GM12874 (cell line): ENCODE results near the gene BTBD3.

ENCODE experiments used
- TF ChIP-seq, protein P1 (sequence below): IDR thresholded peaks from 2 replicates; pipeline ENCODE4 v1.5.1; 2011; ENCODE audit warnings: low read depth, mild to moderate bottlenecking, control low read depth, low read length, moderate library complexity; ENCODE audit not compliant: insufficient read depth

Gene BTBD3

DNA sequence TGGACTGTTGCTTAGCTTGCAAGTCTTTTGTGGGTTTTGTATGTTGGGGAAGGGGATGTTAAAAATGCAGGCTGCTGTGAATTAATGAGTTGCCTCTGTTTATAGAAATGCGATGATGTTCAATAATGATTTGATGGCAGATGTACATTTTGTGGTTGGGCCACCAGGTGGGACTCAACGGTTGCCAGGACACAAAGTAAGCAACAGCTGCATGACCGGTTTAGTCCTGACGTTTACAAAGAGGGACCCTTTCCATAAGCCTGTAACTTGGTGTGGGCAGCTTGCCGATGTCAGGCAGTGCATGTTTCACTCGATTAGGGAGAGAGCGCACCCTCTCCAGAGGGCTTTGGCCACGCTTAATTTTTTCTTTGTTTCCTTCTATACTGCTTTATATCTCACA, 1.3 kb downstream of the BTBD3 start:
- TF ChIP-seq, protein P1, sequence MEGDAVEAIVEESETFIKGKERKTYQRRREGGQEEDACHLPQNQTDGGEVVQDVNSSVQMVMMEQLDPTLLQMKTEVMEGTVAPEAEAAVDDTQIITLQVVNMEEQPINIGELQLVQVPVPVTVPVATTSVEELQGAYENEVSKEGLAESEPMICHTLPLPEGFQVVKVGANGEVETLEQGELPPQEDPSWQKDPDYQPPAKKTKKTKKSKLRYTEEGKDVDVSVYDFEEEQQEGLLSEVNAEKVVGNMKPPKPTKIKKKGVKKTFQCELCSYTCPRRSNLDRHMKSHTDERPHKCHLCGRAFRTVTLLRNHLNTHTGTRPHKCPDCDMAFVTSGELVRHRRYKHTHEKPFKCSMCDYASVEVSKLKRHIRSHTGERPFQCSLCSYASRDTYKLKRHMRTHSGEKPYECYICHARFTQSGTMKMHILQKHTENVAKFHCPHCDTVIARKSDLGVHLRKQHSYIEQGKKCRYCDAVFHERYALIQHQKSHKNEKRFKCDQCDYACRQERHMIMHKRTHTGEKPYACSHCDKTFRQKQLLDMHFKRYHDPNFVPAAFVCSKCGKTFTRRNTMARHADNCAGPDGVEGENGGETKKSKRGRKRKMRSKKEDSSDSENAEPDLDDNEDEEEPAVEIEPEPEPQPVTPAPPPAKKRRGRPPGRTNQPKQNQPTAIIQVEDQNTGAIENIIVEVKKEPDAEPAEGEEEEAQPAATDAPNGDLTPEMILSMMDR, result no peak

DNA sequence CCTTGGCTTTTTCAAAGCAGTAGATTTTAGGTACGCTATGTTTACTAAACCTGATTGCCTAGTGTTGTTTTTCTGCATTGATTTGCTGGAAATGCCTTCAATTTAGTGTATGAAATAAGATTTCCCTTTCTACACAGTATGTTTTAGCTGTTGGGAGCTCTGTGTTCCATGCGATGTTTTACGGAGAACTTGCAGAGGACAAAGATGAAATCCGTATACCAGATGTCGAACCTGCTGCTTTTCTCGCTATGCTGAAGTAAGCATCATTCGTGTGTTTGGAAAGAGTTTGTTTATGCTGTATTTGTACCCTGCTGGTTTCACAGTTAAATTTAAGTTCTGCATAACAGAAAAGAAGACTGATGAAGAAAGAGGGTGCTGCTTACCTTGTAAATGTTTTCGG, 1.9 kb downstream of the BTBD3 start:
- TF ChIP-seq, protein P1, result no peak

DNA sequence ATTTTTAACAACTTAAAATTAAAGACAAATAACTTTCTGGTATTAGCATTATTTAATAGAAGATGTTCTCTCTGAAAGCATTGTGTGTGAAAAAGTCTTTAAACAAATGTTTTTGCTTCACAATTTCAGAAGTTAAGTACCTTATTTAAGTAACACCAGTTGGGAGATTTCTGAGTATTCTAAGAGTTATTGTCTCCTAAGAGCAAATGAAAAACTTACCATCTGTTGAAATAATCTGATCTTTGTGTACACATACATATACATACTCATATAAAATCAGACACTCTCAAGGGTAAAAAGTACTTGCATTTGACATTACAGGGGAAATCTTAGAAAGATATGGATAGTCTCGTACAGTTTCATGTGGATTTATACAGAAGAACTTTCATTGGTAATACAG, 2.4 kb downstream of the BTBD3 start:
- TF ChIP-seq, protein P1, result no peak

DNA sequence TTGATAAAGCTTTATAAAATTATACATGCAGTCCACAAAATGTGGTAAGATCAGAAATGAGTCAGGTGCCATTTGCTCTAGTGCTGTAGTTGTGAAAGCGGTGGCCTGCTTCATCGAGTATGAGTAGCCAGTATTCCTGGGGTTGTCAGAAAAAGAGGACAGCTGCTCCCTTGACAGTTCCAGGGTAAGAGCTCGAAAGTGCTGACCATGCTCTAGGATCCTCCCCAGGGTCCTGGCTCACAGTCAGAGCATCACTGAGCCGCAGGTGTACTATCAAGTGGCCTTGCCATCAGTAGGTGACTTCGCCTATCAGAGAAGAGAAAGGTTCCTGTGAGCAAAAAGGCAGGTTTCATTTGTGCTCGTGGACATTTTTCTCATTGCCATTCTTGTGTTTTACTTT, 3.6 kb downstream of the BTBD3 start:
- TF ChIP-seq, protein P1, result no peak

DNA sequence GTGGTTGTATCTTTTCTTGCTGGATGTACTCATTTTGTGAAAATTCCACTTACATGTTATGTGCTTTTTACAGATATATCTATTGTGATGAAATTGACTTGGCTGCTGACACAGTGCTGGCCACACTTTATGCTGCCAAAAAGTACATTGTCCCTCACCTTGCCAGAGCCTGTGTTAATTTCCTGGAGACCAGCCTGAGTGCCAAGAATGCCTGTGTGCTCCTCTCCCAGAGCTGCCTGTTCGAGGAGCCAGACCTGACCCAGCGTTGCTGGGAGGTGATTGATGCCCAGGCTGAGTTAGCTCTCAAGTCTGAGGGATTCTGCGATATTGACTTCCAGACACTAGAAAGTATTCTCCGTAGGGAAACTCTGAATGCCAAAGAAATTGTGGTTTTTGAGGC, 4.9 kb downstream of the BTBD3 start:
- TF ChIP-seq, protein P1, result no peak

DNA sequence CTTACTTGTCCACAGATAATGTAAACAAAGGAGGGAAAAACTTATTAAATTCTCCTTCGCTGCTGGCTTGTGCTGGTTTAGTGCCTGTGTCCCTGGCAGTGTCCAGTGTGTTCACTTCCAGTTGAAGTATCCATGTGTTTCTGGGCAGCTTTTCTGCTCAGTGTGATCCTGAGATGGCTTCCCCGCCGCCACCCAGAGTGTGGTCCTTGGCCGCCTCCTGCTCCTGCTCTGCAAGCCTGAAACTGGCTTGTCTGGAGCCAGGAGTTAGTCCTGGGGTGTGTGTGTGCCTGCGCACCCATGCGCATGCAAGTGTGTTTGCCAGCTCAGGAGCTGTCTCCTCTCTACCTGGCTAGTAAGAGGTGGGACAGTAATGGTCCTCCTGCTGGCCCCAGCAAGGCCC, 7.2 kb downstream of the BTBD3 start:
- TF ChIP-seq, protein P1, result no peak

DNA sequence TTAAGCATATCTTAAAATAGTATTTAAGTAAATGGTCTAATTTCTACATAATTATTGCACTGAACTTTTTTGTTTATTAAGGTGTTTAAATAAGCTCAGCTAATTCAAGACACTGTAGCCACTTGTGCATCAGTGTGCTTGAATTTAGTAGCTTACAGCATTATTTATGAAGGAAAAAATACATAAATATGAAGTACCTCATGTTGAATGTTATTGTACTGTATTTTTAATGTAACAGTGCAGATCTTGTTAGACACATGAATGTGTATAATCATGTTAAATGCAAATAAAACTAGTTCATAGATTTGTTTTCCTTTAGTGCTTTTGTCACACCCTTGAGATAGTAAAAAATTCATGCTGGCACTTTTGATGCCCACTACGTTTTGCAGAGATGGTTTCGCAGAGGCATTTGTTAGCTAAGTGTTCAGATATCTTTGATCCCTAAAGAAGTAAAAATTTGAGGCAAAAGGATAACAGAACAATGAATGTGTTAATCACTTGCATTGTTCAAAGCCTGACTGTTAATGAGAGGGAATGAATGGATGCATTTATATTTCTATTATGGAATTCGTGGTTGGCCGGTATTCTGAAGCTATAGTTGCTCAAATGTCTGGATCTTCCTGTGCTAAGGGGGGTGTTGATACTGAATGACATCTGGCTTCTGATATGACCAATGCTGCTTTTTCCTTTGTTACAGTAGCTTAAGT, 8.8 kb downstream of the BTBD3 start:
- TF ChIP-seq, protein P1, result no peak
